NCI-H774 (cell line): ENCODE data around the gene ZNF423.

Source experiments
- DNase-seq: peaks from one replicate; lab custom pipeline; 2025; lab: John Stamatoyannopoulos, UW

The ZNF423 gene

DNA sequence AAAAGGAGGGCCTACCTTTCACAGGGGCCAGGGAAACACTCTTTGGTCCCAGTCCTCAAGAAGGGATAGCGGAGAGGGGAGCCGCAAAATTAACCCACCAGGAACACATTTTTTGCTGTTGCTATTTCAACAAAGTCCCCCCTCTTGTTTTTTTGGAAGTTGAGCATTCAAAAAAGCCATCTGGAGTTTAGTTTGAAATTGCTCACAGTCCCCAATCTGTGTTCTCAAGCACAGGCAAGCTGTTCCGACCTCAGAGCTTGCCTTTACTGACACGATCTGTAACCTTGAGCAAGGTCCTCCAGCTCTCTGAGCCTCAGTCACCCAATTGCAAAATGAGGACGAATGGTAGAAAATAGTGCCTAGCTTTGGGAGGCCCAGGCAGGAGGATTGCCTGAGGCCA lies 131.1 kb downstream of the ZNF423 start:
- no peak for DNase-seq

DNA sequence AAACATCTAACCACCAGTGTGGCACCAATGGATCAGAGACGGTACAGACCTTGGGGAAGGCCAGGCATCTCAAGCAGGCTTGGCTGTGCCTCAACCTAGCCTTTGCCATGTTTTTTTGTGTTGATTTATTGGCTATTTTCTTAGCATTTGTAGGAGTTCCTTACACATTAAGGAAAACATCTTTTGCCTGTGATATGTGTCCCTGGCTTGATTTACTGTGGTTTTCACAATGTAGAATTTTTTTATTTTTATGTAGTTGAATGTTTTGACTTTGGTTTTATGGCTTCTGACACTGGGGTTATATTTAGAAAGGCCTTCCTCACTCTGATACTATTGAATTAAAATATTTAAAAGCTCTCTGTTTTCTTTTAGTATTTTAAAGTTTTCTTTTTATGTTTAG lies 132.6 kb downstream of the ZNF423 start:
- DNase-seq = no peak

DNA sequence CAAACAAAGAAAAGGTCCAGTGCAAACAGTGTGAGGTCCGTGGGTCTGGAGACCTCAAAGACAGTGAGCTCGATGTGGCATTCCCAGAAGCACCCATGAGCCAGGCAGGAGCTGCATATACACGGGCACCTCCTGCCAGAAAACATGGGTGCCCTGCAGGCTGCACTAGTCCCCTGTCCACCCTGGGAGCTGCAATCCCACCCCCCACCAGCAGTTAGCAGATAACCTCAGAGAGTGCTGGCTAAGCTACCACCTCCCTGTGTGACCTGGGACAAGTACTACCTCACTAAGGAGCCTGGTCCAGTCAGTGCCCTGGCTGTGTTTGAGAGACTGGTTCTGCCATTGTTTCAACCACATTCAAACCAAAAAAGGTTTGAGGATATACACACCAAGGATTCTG lies 135.7 kb downstream of the ZNF423 start:
- no peak for DNase-seq

DNA sequence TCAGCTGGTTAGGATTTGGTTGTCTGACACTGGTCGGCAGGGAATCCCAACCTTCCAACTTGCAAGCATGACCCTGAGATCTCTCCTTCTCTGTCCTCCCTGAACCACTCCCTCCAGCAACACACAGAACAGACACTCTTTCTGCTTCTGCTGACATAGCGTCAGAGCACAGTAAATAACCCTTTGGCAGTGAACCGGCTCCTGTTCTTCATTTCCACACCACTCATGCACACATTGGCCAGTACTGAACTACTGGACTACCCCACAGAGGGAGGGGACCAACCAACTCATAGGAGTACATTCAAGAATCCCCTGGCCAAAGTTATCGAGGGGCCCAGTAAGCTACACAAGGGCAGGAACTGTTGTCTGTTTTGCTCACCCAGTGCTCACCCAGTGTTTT lies 138.2 kb downstream of the ZNF423 start:
- DNase-seq = no peak

DNA sequence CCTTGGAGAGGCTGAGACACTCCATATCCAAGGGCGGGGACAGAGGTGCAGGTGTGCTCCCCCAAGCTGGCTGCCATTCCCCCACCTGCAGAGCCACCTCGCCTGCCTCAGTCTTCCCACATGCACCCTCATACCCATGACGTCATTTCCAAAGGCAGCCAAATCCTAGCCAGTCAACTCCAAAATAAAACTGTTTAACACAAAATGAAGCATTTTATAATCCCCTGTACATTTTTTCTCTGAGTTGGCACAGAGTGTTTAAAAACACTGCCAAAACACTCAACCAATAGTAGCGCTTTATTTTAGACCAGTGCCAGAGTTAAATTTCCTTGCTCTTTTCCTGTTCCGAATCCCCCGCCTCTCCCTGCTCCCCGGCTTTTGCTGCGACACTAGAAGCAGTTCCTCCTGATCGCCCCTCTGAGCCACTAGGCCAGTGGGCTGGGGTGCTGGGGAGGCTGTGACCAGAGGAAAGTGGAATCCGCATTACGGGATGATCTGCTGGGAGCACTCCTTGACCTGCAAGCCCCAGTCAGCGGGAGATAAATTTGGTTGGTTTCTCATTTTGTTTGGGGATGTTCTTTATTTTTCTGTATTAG lies 139.5 kb downstream of the ZNF423 start:
- DNase-seq = no peak

GRCh38 chr16:49713770-49714169 lies 142.1 kb downstream of the ZNF423 start:
- no peak for DNase-seq

DNA sequence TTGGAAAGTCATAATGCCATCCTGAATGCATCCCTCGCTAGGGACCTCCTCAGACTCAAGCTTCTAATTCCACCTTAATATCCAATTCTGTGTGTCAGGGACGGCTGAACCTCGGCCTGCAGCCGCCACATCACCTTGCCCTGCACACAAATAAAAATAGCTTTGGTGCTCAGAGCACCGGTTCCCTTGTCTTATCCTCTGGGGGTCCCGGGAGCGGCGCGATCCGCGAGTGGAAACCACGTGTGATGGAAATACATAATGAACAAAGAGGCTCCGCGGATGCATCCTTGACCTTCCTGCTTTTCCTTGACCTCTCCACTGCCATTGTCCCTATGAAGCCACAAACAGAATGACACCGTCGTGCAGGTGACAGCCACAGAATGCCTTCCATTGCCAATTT lies 143.4 kb downstream of the ZNF423 start:
- no peak for DNase-seq

DNA sequence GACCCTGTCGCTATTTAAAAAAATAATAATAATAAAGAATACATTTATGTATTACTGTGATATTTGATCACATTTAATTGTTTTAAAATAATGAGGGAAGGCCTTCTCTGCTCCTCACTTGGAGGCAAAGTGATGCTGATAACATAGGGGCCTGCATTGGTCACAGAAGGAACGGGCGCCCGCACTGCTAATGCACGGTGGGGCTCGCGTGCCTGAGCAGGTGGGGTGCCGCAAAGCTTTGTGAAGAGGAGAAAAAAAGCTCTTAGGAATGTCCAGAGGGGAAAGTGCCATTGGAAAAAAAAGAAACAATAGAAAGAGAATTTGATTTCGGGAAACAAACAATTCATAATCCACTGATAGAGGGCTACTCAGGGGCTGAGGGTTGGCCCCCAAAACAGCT lies 143.8 kb downstream of the ZNF423 start:
- DNase-seq = no peak

GRCh38 chr16:49709057-49709456 lies 146.9 kb downstream of the ZNF423 start:
- DNase-seq = no peak

GRCh38 chr16:49708491-49708890 lies 147.4 kb downstream of the ZNF423 start:
- DNase-seq = no peak

GRCh38 chr16:49706620-49707355 lies 149.1 kb downstream of the ZNF423 start:
- DNase-seq = no peak

GRCh38 chr16:49704586-49705155 lies 151.2 kb downstream of the ZNF423 start:
- DNase-seq = no peak

DNA sequence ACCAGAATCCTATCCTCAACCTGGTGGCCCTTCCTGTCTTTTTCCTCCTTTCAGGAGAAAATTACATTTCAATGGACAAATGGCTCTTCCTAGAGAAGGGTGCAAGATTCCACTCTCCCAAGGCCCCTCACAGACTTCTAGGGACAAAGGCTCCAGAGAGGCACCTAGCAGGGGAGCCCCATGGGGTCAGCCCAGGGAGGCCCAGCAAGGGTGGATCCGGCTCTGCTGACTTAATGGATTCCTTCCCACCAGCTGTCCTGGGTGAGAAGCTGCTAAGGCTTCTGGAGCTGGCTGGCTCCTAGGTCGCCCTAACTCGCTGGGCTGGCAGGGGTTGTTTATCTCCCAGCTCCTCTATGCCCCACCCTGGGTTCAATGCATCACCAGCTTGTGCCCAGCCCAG lies 152.4 kb downstream of the ZNF423 start:
- DNase-seq = no peak

- DNase-seq = no peak
Measured at GRCh38 chr16:49701789-49702494, 154.0 kb downstream of the ZNF423 start.

- no peak for DNase-seq
Measured at GRCh38 chr16:49701065-49701685, 154.7 kb downstream of the ZNF423 start.

DNA sequence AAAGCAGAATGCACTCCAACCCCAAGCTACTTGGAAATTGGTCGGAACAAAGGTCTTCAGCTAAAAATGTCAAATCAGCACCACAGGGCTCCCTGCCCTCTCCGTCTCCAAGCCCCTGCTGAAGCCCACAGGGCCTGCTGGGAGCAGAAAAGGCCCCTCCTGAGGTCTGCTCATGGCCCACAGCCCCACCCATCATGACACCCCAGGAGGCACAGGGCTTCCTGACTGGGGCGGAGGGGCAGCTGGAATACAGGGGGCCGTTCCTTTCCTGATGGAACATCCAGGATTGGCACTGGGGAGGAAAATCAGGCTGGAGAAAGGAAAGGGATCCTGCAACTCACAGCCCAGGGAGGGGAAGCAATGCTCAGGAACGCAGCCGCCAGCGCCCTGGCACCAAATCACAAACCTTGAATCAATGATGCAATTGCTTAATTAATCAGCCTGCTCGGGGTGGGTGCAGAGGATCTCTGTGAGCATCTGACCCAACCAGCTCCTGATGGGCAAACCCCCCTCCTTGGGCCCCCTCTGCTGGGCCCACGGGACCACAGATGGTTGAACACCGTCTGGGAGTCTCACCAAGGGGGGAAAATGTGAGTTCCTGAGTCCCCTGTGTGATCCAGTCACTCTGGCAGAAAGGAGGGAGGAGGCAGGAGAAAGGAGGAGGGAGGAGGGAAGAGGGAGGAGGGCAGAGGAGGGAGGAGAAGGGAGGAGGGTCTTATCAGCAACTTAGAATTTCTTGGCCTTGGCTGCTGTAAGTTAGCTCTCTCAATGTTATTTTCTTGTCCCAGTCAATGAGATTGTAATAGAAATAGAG lies 155.5 kb downstream of the ZNF423 start:
- no peak for DNase-seq

GRCh38 chr16:49699841-49700175 lies 156.1 kb downstream of the ZNF423 start:
- DNase-seq = no peak

GRCh38 chr16:49698931-49699840 lies 156.7 kb downstream of the ZNF423 start:
- no peak for DNase-seq

DNA sequence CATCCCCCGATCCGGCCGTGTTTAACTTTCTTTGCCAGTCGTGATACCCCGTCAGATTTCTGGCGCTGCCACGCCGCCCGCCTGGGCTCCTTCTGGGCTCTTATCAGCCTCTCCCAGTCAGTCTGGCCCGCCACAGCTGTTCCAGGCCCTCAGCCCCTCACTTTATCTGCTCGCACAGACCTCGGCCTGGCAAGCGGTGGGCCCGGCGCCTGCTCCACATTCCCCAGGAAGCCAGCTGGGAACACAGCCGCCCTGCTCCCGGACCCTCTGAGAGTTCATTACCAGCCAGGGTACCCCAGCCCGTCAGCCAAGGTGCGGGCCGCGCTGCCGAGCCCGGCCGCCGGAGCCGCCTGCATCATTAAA lies 157.5 kb downstream of the ZNF423 start:
- no peak for DNase-seq

- DNase-seq = no peak
Measured at GRCh38 chr16:49697631-49698452, 158.1 kb downstream of the ZNF423 start.
